ENCODE results near the gene NSD2.

The NSD2 gene

GRCh38 chr4:1952058-1952700 is 81.0 kb downstream of the NSD2 start:
- no peak for DNase-seq

DNA sequence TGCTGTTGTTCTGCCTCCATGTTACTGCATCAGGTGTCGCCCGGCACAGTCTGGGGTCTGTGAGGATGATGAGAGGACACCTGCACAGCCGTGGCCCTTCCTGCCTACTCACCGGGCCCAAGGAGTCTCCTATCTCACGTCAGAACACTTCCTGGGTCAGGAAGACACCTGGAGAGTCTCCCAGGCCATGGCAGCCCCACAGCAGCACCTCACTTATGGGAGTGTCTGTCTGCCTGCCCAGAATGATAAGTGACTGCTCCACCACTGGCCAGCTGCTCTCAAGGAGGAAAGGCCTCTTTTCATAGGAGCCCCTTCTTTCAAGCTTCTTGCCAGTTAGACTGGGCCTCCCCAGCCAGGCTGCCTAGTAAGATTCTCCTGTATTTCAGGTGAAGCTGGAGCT is 81.5 kb downstream of the NSD2 start:
- no peak for DNase-seq

DNA sequence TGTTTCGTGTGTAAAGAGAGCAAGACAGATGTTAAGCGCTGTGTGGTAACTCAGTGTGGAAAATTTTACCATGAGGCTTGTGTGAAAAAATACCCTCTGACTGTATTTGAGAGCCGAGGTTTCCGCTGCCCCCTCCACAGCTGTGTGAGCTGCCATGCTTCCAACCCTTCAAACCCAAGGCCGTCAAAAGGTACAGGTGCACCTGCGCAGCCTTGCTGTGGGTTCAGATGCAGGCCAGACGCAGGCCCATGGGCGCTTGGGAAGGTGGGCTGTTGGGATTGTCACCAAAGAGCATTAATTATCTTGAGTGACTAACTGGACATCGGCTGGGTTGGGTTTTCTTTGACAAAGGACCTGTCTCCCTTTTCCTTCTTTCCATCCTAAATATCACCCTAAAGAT is 82.1 kb downstream of the NSD2 start:
- DNase-seq = no peak

DNA sequence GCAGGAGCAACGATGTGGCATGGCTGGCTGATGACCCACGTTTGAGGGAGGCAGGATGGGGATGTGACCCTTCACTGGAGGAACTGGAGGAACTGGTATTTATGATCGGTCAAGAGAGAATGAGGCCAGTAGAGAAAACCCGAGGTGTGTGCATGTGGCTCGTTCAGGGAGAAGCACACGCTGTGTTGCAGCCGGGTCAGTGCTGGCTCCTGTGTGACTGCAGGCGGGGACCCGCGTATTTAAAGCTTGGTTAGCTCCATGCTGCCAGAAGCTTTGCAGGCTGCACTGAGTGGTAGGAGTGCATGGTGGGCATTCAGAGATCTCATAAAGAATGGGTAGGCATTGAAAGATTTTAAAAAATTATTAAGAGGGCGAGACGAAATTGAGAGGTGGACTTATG is 85.4 kb downstream of the NSD2 start:
- DNase-seq = no peak

- DNase-seq = no peak
Measured at GRCh38 chr4:1958276-1959103, 87.3 kb downstream of the NSD2 start.

DNA sequence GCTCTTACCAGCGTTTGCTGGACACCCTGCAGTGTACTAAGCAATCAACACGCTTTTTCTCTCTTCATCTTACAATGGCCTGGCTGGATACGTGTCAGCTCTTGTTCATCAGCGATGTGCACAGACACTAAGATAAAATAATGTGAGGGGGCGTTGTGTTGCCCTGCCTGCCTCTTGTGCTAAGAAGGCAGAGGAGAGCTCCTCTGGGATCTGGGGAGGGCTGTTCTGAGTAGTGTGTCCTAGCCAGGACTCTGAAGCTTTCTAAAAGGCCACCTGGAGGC is 87.9 kb downstream of the NSD2 start:
- no peak for DNase-seq

DNA sequence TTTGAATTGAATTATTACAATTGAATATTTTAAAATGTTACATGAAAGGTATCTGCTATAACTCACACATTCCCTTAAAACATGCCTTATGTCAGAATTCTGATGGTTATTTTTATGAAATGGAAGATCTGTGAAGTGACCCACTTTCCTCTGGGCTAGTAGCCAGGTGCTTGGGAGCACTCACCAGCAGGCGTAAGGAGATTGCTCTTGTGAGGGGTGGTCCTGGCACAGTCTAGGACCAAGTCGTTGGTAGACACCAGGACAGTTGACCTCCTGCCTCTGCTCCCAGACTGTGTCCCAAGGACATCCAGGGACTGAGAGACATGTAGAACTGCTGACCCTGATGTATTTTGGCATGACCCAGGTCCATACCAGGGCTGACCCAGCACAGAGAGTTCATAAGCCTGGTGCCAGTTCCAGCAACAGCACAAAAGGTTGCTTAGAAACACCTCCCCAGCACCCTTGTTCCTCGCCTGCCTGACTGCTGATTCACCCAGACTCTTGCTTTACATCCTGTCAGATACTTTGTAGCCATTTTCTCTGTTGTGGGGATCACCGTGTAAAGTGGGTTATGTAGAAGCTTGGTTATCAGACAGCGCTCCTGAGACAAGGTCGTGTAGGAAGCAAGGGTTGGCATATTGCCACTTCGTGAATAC is 89.1 kb downstream of the NSD2 start:
- DNase-seq = no peak

DNA sequence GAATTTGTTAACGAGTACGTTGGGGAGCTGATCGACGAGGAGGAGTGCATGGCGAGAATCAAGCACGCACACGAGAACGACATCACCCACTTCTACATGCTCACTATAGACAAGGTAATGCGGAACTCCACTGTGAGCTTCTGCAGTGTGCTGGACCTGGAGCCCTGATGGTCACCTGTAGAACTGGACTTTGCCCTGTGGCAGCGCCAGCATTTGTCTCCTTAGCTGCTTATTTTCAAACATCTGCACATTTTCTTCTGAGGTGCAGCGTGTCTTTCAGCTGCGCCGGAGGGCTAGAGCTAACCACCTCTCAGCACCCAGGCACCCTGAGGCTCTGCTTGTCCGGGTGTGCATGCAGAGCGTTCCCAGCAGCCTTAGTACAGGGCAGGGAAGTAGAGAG is 89.8 kb downstream of the NSD2 start:
- DNase-seq = no peak

GRCh38 chr4:1961563-1961962 is 90.4 kb downstream of the NSD2 start:
- DNase-seq = no peak

GRCh38 chr4:1962980-1963379 is 91.8 kb downstream of the NSD2 start:
- DNase-seq = no peak

DNA sequence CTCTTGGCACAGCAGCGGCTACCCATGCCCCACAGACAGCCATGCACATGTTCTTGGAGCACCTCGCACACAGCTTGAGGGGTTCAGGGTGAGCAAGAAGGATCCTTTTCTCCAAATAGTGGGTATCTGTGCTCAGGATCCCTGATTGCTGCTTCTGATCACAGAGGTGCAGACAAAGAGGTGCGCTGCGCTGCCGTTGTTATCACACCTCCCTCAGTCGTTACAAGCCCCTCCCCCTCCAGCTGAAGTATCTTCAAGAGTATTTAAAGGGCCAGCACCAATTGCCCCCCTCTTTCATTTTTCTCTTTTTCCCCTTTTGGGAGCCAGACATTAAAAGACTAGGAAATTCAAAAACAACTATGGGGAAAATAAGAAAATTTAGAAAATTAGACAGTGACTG is 93.2 kb downstream of the NSD2 start:
- no peak for DNase-seq

GRCh38 chr4:1964971-1965370 is 93.8 kb downstream of the NSD2 start:
- no peak for DNase-seq

DNA sequence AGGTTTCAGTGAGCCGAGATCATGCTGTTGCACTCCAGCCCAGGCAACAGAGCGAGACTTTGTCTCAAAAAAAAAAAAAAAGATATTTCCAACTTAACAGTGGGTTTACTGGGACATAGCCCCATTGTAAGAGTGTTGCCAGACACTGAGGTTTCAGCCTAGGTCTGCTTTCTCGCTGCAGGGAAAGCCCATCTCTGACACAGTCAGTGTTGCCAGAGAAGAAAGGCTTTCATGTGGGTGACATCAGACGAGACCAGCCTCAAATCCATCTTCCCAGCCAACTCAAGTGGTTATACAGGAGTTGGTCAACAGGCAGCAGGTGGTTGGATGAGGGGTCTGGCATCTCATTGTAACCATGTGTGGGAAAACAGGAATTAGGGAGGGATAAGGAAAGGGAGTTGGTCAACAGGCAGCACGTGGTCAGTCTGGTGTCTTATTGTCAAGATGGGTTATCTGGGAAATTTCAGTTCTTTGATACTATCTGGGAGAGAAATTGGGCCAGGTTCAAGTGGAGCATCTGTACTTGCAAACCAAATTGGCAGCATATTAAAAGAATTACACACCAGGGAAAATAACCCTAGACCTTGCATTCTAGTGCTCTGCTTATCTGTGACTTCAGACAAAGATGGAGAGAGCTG is 96.4 kb downstream of the NSD2 start:
- DNase-seq = no peak

DNA sequence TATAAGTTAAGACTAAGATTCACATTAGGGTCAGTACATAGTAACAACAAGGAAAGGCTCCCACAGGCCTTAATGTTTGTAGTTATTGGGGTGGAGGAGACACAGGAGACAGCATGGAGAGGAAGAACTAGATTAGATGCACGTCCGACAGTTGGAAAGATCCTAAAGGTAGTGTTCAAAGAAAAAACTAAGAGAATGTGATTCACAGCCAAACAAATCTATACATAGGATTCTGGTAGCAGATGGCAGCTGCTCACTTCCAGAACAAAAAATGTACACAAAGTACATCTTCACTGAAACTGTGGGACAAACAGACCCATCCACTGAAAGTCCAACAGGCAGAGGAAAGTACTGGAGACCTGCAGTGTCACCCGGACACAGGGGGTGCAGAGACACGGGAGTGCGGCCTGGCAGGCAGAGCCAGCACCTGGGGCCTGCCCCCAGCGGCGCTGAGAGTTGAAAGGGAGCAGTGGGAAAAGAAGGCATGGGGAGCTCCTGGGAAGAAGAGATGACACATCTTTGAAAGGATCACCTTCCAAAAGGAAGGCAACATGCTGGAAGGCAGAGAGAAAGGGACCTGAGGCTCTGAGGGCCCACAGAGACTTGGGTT is 97.6 kb downstream of the NSD2 start:
- DNase-seq = no peak

DNA sequence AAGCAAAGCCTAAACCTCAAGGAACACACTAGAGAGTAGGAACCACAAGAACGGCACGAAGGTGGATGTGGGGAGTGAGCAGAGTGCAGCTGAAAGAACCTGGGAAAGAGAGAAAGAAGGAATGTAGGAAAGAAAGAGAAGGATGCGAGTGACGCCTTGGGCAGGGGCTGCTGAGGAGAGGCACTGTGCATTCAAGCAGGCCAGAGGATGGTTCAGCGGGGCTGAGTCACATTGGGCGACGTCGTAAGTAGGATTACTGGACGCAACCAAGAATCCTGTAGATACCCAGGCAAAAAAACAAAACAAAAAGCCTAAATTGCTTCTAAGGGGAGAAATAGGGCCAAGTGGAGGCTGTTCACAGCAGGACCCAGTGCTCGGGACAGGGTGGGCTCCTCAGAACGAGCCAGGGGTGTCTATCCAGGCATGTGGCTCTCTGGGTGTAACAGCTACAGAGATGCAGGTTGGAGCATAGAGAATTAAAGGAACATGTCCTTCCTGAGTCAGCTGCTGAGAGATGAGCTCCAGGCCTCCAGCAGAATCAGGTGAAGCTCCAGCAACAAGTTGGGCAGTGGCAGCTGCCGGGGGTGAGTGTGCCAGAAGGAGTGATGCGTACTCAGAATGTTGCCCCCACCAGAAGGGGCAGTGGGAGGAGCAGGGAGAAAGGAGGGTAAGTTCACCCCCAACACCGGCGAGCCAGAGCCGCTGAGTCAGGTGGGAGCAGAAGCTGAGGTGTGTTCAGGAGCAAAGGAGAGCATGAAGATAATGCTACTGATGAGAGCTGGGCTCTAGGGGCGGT is 98.9 kb downstream of the NSD2 start:
- no peak for DNase-seq

- no peak for DNase-seq
Measured at GRCh38 chr4:1970926-1971325, 99.7 kb downstream of the NSD2 start.

DNA sequence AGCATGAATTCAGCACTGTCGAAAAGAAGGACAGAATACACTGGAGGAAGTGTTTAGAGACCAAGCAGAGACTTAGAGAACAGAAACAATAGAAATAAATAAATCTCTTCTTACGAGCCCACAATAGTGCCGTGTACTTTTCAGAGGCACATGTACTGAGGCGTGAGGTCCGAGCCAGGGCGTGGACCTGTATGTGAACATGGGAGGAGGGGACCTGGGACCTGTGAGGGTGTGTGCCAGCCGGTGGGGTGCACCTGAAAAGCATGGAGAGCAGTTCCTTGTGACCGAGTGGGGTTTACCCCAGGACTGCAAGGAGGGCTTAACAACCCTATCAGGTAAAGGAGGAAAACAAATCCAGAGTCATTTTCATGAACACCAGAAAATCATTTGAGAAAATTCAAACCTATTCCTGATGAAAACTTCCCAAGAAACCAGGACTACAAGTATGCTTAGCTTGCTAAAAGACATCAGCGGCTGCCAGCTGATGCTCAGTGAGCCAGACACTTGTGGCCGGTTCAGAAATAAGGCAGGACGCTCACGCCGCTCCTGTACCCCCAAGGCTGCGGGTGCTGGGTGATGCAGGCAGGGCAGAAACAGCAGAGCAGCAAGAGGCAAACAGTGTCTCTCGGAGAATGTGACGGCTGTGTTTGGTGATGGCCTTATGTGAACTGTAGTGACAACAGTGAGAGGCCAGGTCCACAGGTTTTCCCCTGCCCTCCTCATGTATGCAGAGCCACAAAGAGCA is 100.4 kb downstream of the NSD2 start:
- no peak for DNase-seq

- no peak for DNase-seq
Measured at GRCh38 chr4:1972414-1972813, 101.2 kb downstream of the NSD2 start.

- no peak for DNase-seq
Measured at GRCh38 chr4:1973218-1973617, 102.0 kb downstream of the NSD2 start.

GRCh38 chr4:1973661-1974060 is 102.5 kb downstream of the NSD2 start:
- no peak for DNase-seq

DNA sequence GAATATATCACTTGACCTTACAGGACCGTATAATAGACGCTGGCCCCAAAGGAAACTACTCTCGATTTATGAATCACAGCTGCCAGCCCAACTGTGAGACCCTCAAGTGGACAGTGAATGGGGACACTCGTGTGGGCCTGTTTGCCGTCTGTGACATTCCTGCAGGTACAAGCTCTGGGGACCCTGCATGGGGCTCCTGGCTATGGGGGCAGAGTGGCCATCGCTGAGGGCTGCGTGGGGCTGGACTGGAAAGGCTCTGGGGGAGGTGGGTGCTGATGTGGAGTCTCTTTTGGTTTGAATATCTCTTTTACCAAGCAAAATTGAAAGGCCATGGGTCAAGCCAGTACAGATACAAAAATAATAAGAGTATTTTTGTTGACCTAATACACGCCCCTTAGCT is 103.6 kb downstream of the NSD2 start:
- no peak for DNase-seq

- DNase-seq = no peak
Measured at GRCh38 chr4:1975391-1975801, 104.2 kb downstream of the NSD2 start.
